DMS79 treated with DMSO at 0.1 percent for 48 hours (cell line): ENCODE measurements around the gene FNDC5.
"Not testable (repeated sequence)": the region's sequence is repeated elsewhere in the genome, so short reads cannot be mapped to it uniquely, and the experiment has no call there.

Experiments
- DNase-seq: peaks from one replicate; lab custom pipeline; 2025; lab: John Stamatoyannopoulos, UW

The FNDC5 gene

GRCh38 chr1:32870615-32871363 is at the start of gene FNDC5:
Gene FNDC5 (minus strand): TSS chr1:32870912.
- DNase-seq: no peak

- no peak for DNase-seq
These were observed 49.4 kb upstream of the FNDC5 start for GRCh38 chr1:32919811-32920733.

- no peak for DNase-seq
These were observed 47.5 kb upstream of the FNDC5 start for GRCh38 chr1:32918179-32918578.

GRCh38 chr1:32917521-32917920 is 46.8 kb upstream of the FNDC5 start:
- DNase-seq: no peak

- DNase-seq: no peak
These were observed 45.3 kb upstream of the FNDC5 start for GRCh38 chr1:32915766-32916706.

GRCh38 chr1:32910319-32910718 is 39.6 kb upstream of the FNDC5 start:
- DNase-seq: no peak

GRCh38 chr1:32907435-32907834 is 36.7 kb upstream of the FNDC5 start:
- no peak for DNase-seq

GRCh38 chr1:32906654-32907053 is 35.9 kb upstream of the FNDC5 start:
- DNase-seq: no peak

GRCh38 chr1:32905588-32905987 is 34.9 kb upstream of the FNDC5 start:
- DNase-seq: not testable (repeated sequence)

GRCh38 chr1:32904797-32905196 is 34.1 kb upstream of the FNDC5 start:
- no peak for DNase-seq

- no peak for DNase-seq
These were observed 33.5 kb upstream of the FNDC5 start for GRCh38 chr1:32903991-32904785.

GRCh38 chr1:32902535-32902920 is 31.8 kb upstream of the FNDC5 start:
- no peak for DNase-seq

GRCh38 chr1:32901823-32902534 is 31.3 kb upstream of the FNDC5 start:
- no peak for DNase-seq

GRCh38 chr1:32900956-32901822 is 30.5 kb upstream of the FNDC5 start, which contains the start of gene TMEM54:
Gene TMEM54 (minus strand): TSS chr1:32901389. CDS start chr1:32901238, 151 bp downstream.
- no peak for DNase-seq

- no peak for DNase-seq
These were observed 29.8 kb upstream of the FNDC5 start for GRCh38 chr1:32900371-32900955.

- no peak for DNase-seq
These were observed 29.0 kb upstream of the FNDC5 start for GRCh38 chr1:32899586-32900296.

GRCh38 chr1:32898958-32899357 is 28.2 kb upstream of the FNDC5 start:
- DNase-seq: no peak

GRCh38 chr1:32898056-32898455 is 27.3 kb upstream of the FNDC5 start:
- DNase-seq: no peak
